GM20000 (cell line): ENCODE data around the gene PRPF6.

Source experiments
- DNase-seq: peaks from one replicate; pipeline ENCODE4 v3.0.0; 2012; ENCODE audit warnings: low spot score
- TF ChIP-seq, protein P1 (sequence below): IDR thresholded peaks from 2 replicates; pipeline ENCODE4 v1.5.1; 2012; ENCODE audit warnings: mild to moderate bottlenecking, control low read depth; ENCODE audit errors: extremely low read depth, missing control alignments

Gene PRPF6

DNA sequence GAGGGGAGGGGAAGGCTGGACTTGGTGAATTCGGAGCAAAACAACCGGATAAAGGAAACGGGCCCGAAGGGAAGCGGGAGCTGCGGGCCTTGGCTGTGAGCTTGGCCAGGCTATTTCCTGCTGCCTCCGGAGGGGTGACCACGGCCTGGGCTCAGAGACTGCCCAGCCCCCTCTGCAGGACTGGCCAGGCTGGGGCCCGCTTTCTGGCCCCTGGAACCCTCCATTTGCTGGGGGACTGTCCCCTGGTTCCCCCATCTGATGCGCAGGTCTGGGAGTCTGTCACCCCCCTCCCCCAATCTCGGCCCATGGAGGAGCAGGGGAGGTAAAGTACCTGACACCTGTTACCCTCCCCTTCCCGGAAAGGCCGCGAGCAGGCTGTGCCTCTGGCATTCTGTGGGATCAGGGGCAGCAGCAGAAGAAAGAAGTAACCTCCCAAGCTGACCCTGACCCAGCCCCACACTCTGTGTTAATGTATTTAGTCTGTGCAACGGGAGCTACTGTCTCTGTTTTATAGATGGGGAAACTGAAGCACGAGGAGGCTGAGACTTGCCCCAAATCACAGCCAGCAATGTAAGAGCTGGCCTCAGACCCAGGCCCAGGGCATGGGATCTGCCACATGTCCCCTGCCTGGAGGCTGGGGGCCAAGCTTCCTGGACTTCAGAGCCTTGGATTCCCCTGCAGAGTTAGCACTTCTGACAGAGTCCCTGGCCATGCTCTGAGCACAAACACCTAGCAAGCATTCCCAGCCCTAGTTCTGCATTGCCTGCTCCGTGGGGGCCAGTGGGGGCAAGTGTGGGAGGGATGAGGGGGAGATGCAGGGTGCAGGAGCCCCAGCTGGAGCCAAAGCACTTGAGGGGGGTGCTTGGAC lies 58.6 kb downstream of the PRPF6 start:
- TF ChIP-seq, protein P1, sequence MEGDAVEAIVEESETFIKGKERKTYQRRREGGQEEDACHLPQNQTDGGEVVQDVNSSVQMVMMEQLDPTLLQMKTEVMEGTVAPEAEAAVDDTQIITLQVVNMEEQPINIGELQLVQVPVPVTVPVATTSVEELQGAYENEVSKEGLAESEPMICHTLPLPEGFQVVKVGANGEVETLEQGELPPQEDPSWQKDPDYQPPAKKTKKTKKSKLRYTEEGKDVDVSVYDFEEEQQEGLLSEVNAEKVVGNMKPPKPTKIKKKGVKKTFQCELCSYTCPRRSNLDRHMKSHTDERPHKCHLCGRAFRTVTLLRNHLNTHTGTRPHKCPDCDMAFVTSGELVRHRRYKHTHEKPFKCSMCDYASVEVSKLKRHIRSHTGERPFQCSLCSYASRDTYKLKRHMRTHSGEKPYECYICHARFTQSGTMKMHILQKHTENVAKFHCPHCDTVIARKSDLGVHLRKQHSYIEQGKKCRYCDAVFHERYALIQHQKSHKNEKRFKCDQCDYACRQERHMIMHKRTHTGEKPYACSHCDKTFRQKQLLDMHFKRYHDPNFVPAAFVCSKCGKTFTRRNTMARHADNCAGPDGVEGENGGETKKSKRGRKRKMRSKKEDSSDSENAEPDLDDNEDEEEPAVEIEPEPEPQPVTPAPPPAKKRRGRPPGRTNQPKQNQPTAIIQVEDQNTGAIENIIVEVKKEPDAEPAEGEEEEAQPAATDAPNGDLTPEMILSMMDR: no peak
- no peak for DNase-seq

DNA sequence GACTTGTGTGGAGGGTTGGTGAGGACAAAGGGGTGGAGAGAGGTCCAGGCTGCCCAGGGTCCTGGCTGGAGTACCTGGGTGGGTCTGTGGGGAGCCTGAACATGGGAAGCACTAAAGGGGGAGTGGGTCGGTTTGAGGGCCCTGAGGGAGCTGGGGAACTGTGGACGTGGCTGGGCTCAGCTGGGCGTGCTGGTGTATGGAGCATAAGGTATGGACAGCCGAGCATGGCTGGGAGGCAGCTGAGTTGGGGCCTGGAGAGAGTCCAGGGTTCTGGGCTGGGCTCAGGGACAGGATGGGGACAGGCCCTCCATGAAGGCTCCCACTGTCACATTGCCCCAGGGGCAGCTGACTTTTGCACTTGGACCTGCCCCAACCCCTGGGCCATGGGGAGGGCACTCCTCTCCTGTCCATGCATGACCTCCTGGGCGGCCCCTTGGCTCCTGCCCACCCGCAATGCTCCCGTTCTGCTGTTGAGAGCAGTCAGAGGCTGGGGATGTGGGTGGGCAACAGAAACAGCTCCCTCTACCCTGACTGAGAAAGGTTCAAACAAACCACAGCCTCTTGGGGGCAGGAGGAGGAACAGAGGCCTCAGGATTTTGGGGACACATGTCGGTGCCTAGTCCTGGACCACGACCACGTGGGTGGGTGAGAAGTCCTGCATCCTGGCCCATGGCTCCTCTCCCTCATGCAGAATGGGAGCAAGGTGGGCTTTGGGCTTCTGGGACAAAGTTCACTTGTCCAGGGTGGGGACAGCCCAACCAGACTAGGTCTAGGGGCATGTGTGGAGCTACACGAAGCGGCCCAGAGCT lies 59.5 kb downstream of the PRPF6 start:
- TF ChIP-seq, protein P1: no peak
- DNase-seq: no peak

DNA sequence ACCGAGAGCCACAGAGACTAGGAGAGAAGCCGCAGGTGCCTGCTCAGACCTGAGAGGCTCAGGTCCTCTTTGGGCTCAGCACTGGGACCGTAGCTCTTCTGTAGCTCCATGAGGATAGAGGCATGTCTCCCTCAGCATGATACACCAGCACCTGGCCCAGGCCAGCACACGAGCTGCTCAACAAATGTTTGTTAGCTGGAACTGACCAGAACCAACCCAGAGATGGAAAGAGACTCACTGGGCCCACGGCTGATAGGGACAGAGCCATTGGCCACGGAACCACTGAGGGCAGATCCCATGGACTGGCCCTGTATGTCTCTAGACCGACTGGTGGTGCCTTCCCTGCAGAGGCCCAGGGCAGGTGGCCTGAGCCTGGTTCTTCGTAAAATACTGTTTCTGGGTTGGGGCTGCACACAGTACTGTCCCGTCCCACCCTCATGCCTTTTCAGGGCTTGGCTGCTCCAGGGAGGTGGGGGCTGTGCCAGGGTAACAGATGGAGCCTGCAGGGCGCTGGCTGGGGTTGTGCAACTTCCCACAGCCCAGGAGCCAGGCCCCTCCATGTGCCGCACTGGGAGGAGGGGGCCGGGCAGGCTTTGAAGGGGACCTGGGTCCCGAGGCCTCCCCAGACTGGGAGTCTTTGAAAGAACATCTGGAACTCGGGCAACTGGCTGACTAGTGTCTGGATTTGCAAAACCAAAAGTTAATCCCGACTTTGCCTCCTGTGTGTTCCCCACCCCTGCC lies 60.3 kb downstream of the PRPF6 start:
- no peak for DNase-seq
- TF ChIP-seq, protein P1: no peak

DNA sequence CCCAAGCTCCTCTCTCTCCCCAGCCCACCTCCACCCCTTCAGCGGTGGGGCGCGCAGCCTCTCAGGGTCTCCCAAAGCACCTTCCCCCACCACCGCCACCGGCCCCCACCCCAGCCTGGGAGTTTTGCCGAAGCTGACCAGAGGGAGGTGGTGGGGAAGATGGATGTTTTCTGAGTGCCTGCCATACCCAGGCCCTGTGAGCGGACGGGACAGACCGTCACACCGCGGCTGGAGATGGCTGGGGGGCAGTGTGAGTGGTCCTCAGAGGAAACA lies 60.8 kb downstream of the PRPF6 start:
- TF ChIP-seq, protein P1: no peak
- DNase-seq: no peak

DNA sequence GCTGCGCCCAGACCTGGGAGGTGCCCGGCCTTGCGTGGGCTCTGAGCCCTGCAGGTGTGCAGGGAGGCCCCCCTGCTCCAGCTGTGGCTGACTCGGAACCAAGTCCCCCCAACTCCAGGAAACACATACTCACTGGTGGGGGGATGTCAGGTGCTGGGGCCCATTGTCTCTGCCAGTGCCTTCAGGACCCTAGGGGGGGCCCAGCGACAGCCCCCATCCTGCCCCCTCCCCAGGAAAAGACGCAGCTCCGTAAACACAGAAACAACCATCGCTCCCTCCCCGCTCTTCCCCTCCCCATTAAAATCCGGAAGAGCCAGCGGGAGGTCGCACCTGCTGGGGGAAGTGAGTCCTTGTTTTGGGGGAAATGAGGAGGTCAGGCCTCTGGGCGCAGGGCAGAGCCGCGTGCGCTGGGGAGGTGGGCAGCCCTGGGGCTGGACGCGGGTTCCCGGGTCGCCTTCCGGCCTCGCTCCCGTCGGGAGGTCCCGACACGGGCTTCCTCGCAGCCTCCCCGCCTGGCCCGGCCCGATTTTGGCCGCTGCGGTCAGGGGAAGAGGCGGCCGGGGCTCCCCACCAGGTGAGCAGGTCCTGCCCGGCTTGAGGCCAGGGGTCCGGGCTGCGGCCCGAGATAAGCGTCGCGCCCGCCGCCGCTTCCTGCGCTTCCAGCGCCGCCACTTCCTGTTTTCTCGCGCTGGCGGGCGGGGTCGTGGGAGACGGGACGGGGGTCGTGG lies 61.3 kb downstream of the PRPF6 start:
- TF ChIP-seq, protein P1: no peak
- DNase-seq: no peak

DNA sequence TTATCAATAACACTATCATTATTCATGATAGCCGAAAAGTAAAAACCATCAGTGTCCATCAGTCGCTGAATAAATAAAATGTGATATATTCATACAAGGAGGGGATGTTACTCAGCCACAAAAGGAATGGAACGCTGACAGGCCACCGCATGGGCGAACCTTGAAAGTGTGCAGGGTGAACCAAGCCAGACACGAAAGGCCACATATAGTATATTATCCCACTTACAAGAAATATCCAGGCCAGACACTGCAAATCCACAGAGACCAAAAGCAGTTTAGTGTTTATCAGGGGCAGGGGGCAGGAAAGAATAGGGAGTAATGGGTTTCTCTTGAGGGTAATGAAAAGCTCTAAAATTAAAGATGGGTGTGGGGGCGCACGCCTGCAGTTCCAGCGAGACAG lies 62.8 kb downstream of the PRPF6 start:
- TF ChIP-seq, protein P1: no peak

More for the DNA sequence above, 62.8 kb downstream of the PRPF6 start:
- DNase-seq: no peak
